Measurements from ENCODE around the gene UGT1A7.

UGT1A7 gene

DNA sequence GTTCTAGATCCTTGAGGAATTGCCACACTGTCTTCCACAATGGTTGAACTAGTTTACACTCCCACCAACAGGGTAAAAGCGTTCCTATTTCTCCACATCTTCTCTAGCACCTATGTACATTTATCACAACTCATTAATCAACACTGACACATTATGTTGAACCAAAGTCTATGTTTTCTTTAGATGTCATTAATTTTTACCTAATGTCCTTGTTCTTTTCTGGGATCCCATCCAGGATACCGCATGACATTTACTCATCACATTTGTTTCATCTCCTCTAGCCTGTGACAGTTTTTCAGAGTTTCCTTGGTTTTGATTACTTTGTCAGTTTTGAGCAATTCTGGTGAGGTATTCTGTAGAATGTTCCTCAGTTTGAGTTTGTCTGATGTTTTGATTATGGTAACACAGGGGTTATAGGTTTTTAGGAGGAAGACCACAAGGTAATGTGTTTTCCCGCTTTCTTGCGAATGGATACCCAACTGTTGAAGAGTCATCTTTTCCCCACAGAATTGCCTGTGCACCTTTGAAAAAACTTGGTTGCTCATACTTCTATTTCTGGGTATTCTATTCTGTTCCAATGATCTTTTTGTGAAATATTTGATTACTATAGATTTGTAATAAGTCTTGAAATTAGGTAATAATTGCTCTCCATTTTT lies 13.0 kb upstream of the UGT1A7 start:
- TF ChIP-seq, protein P1, sequence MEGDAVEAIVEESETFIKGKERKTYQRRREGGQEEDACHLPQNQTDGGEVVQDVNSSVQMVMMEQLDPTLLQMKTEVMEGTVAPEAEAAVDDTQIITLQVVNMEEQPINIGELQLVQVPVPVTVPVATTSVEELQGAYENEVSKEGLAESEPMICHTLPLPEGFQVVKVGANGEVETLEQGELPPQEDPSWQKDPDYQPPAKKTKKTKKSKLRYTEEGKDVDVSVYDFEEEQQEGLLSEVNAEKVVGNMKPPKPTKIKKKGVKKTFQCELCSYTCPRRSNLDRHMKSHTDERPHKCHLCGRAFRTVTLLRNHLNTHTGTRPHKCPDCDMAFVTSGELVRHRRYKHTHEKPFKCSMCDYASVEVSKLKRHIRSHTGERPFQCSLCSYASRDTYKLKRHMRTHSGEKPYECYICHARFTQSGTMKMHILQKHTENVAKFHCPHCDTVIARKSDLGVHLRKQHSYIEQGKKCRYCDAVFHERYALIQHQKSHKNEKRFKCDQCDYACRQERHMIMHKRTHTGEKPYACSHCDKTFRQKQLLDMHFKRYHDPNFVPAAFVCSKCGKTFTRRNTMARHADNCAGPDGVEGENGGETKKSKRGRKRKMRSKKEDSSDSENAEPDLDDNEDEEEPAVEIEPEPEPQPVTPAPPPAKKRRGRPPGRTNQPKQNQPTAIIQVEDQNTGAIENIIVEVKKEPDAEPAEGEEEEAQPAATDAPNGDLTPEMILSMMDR (conservative IDR thresholded peaks at IDR 0.05; ENCODE audit: low read depth): no peak
- POLR2A ChIA-PET (ENCODE audit: low non-redundant PET): no interaction called here
- H3K27ac ChIP-seq: no peak overlapping the region
- CTCF ChIA-PET: no interaction called here
- DNase-seq (ENCODE audit: low spot score): no peak

DNA sequence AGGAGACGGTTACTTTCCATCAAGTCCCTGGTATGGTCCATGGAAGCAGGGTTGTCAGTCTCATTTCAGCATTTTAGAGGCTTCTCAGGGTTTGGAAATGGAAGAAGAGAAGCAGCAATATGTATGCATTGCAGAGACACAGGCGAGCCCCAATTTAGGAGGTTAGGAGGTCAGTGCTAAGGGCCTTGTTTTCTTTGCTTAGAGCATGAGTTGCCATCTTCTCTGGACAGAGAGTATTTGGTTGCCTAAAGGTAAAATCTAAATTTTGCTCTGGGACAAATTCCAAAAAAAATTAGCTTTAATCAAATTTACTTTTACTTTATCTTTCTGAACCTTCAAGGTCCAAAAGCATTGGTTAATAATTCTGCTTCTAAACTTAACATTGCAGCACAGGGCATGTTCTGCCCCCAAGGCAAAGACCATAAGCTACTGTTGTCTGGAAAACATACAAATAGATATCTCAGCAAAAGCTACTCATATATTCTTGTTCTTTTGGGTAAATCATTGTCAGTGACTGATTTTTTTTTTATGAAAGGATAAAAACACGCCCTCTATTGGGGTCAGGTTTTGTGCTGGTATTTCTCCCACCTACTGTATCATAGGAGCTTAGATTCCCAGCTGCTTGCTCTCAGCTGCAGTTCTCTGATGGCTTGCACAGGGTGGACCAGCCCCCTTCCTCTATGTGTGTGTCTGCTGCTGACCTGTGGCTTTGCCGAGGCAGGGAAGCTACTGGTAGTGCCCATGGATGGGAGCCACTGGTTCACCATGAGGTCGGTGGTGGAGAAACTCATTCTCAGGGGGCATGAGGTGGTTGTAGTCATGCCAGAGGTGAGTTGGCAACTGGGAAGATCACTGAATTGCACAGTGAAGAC lies 10.2 kb upstream of the UGT1A7 start, which contains the start of gene UGT1A9:
Gene UGT1A9, plus strand, starts transcription at position 609 of the 872 bp plus-strand sequence. Its CDS starts 37 bp downstream, at position 646.
- H3K27ac ChIP-seq: no peak within 1 kb of the TSS
- CTCF ChIA-PET: no interaction called here
- TF ChIP-seq, protein P1 (conservative IDR thresholded peaks at IDR 0.05; ENCODE audit: low read depth): no peak
- POLR2A ChIA-PET (ENCODE audit: low non-redundant PET): no interaction called here
- DNase-seq (ENCODE audit: low spot score): no peak

- ChIA-PET CTCF (no interaction called here), POLR2A (ENCODE audit: low non-redundant PET) (no interaction called here)
- TF ChIP-seq, protein P1 (conservative IDR thresholded peaks at IDR 0.05; ENCODE audit: low read depth): no peak
- no peak for DNase-seq (ENCODE audit: low spot score)
- no peak overlapping the region for H3K27ac ChIP-seq
Observed at GRCh38 chr2:233672886-233673285, 8.8 kb upstream of the UGT1A7 start.

DNA sequence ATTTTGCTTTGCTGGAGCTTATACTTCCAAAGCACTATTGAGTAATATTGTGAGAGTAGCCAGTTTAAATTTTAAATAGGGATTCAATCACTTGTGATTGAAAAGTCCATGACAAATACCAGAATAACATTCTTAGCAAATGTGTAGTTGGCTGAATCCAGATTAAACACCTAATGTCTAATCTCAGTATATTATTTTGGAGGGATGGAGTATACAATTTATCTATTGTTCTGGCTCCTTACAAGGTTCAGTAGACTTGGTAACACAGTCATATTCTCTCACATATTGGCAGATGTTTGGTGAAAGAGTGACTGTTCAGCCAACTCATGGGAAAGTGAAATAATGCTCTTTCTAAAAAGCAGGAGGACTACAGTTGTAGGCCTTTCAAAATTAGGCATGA lies 7.8 kb upstream of the UGT1A7 start:
- no peak overlapping the region for H3K27ac ChIP-seq
- TF ChIP-seq, protein P1 (conservative IDR thresholded peaks at IDR 0.05; ENCODE audit: low read depth): no peak
- POLR2A ChIA-PET (ENCODE audit: low non-redundant PET): no interaction called here
- DNase-seq (ENCODE audit: low spot score): no peak
- CTCF ChIA-PET: interaction anchor here (0.6 kb wide), 1 partner anchor 855 kb away, joined by 3 read pairs; no protein-coding TSS in a partner anchor

- ChIA-PET CTCF (no interaction called here), POLR2A (ENCODE audit: low non-redundant PET) (no interaction called here)
- no peak overlapping the region for H3K27ac ChIP-seq
- TF ChIP-seq, protein P1 (conservative IDR thresholded peaks at IDR 0.05; ENCODE audit: low read depth): no peak
- no peak for DNase-seq (ENCODE audit: low spot score)
Observed at GRCh38 chr2:233674314-233674713, 7.4 kb upstream of the UGT1A7 start.

DNA sequence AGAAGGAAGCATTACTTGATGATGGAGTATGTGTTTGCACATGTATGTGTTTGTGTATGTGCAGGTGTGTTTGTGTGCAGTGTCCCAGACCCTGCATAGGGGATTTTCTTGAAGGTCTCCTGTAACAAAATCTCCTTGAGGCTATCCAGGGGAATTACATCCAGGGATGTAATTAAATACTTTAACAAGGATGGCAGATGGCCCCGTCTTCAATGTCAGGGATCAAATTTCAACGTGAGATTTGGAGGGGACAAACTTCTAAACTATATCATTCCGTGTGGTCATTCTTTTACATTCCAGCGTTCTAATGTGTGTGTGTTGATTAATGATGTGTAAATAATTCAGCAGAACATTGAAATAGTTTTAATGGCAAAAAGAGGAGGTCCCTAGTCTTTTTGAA lies 6.7 kb upstream of the UGT1A7 start:
- H3K27ac ChIP-seq: no peak overlapping the region
- TF ChIP-seq, protein P1 (conservative IDR thresholded peaks at IDR 0.05; ENCODE audit: low read depth): no peak
- ChIA-PET CTCF (no interaction called here), POLR2A (ENCODE audit: low non-redundant PET) (no interaction called here)
- DNase-seq (ENCODE audit: low spot score): no peak
